Measurements from ENCODE around the gene ZNF860. TPM values are rescaled to one million over a fixed set of nuclear protein-coding genes. Genes with fewer than 3 reads are reported as not detected.

Gene ZNF860
- polyA plus RNA-seq, 1 of the 3 experiments (the other 2 are of a cell fraction): not detected

DNA sequence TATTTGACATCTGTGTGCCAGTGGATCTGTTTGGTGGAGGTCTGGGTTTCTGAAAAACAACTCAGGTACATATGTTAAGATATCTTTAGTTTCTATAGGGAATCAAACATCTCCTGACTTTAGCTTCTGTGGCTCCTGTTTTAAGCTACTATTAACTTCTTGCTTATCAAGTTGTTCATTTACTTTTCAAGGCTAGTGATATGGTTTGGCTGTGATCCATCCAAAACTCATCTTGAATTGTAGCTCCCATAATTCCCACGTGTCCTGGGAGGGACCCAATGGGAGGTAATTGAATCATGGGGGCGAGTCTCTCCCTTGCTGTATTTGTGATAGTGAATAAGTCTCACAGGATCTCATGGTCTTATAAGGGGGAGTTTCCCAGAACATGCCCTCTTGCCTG, 41.4 kb downstream of the ZNF860 start:
- CTCF ChIA-PET: interaction anchor here (1.9 kb wide), 1 partner anchor 122 kb away, joined by 18 read pairs; no protein-coding TSS in a partner anchor
- H3K4me1 ChIP-seq (ENCODE audit: control insufficient read depth in 1 of 2, insufficient read depth in 2 of 2, low read depth in 1 of 2, low read length in 1 of 2): no peaks in the 10 kb centered on the region
- no peak overlapping the region for H3K4me3 ChIP-seq (ENCODE audit: low read depth in 2 of 2, low read length in 1 of 2)
- H3K27me3 ChIP-seq (ENCODE audit: insufficient read depth): no peaks in the 10 kb centered on the region
- no peak overlapping the region for H2AFZ ChIP-seq (ENCODE audit: low read depth)
- no peaks in the 10 kb centered on the region for H3K9me3 ChIP-seq
- H3K4me2 ChIP-seq: no peak overlapping the region
- no peak overlapping the region for H3K9ac ChIP-seq
- no peaks in the 10 kb centered on the region for H4K20me1 ChIP-seq (ENCODE audit: insufficient read depth)
- H3K79me2 ChIP-seq (ENCODE audit: insufficient read depth): no peaks in the 10 kb centered on the region
- WGBS (ENCODE audit: low lambda C conversion rate): 22% methylated on average over 2 of the region's 2 CpGs
- H3F3A ChIP-seq (replicated peaks; ENCODE audit: insufficient read depth): no peaks in the 10 kb centered on the region
- H3K36me3 ChIP-seq (replicated peaks in 1 of 2; ENCODE audit: control insufficient read depth in 1 of 2, insufficient read depth in 2 of 2, low read length in 1 of 2): no peaks in the 10 kb centered on the region
- POLR2A ChIA-PET: no interaction called here
- no peak for DNase-seq
- H3K27ac ChIP-seq (ENCODE audit: low read depth in 2 of 2, low read length in 1 of 2): no peak overlapping the region
- TF ChIP-seq FOXM1 (IDR thresholded peaks at IDR 0.05; ENCODE audit: low read depth) (no peak), NRF1 (IDR thresholded peaks at IDR 0.05; ENCODE audit: low read depth, low read length) (no peak)
- H3K9me2 ChIP-seq: no peaks in the 10 kb centered on the region

DNA sequence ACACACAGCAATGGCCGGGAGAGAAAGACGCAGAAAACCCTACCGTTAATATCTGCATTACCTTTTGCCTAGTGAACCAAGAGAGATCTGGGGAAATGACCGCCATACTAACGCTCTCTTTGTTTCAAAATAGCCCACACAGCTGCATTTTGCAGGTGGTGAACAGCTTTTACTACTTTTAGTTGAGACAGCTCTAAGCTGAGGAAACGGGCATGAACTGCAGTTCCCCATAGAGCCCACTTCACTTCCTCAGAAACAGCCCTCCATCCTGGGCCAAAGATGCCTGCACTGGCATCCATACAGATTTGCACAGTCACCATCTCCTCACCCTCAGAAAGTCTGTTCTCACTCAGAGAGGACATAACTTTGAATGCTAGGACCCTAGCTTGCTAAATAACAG, 45.0 kb downstream of the ZNF860 start:
- no peak overlapping the region for H2AFZ ChIP-seq (ENCODE audit: low read depth)
- H3K36me3 ChIP-seq (replicated peaks in 1 of 2; ENCODE audit: control insufficient read depth in 1 of 2, insufficient read depth in 2 of 2, low read length in 1 of 2): no peaks in the 10 kb centered on the region
- H3K27ac ChIP-seq (ENCODE audit: low read depth in 2 of 2, low read length in 1 of 2): no peak overlapping the region
- ChIA-PET CTCF (interaction anchor here (0.8 to 2.3 kb wide), 2 partner anchors 110 to 118 kb away, joined by 3 to 13 read pairs; no protein-coding TSS in a partner anchor), POLR2A (no interaction called here)
- H3F3A ChIP-seq (replicated peaks; ENCODE audit: insufficient read depth): no peaks in the 10 kb centered on the region
- 59% methylated on average over 6 of the region's 6 CpGs for WGBS (ENCODE audit: low lambda C conversion rate)
- H4K20me1 ChIP-seq (ENCODE audit: insufficient read depth): no peaks in the 10 kb centered on the region
- no peaks in the 10 kb centered on the region for H3K4me1 ChIP-seq (ENCODE audit: control insufficient read depth in 1 of 2, insufficient read depth in 2 of 2, low read depth in 1 of 2, low read length in 1 of 2)
- no peaks in the 10 kb centered on the region for H3K9me3 ChIP-seq
- no peaks in the 10 kb centered on the region for H3K27me3 ChIP-seq (ENCODE audit: insufficient read depth)
- no peaks in the 10 kb centered on the region for H3K79me2 ChIP-seq (ENCODE audit: insufficient read depth)
- H3K4me3 ChIP-seq (ENCODE audit: low read depth in 2 of 2, low read length in 1 of 2): no peak overlapping the region
- TF ChIP-seq, protein P1, sequence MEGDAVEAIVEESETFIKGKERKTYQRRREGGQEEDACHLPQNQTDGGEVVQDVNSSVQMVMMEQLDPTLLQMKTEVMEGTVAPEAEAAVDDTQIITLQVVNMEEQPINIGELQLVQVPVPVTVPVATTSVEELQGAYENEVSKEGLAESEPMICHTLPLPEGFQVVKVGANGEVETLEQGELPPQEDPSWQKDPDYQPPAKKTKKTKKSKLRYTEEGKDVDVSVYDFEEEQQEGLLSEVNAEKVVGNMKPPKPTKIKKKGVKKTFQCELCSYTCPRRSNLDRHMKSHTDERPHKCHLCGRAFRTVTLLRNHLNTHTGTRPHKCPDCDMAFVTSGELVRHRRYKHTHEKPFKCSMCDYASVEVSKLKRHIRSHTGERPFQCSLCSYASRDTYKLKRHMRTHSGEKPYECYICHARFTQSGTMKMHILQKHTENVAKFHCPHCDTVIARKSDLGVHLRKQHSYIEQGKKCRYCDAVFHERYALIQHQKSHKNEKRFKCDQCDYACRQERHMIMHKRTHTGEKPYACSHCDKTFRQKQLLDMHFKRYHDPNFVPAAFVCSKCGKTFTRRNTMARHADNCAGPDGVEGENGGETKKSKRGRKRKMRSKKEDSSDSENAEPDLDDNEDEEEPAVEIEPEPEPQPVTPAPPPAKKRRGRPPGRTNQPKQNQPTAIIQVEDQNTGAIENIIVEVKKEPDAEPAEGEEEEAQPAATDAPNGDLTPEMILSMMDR (IDR thresholded peaks at IDR 0.05): no peak
- TF ChIP-seq GATA2 (CRISPR knock-in tag; IDR thresholded peaks at IDR 0.05): no peak
- no peak for TF ChIP-seq TAF1 (IDR thresholded peaks at IDR 0.05; ENCODE audit: borderline replicate concordance, low read depth, low read length)
- TF ChIP-seq, protein P2, sequence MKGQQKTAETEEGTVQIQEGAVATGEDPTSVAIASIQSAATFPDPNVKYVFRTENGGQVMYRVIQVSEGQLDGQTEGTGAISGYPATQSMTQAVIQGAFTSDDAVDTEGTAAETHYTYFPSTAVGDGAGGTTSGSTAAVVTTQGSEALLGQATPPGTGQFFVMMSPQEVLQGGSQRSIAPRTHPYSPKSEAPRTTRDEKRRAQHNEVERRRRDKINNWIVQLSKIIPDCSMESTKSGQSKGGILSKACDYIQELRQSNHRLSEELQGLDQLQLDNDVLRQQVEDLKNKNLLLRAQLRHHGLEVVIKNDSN (IDR thresholded peaks at IDR 0.05; ENCODE audit: borderline replicate concordance, low read depth): no peak
- no peak for TF ChIP-seq JUND (IDR thresholded peaks at IDR 0.05)
- TF ChIP-seq EZH2phosphoT487 (IDR thresholded peaks at IDR 0.05; ENCODE audit: borderline replicate concordance, low read depth): no peak
- no peak for TF ChIP-seq FOXM1 (IDR thresholded peaks at IDR 0.05; ENCODE audit: low read depth)
- TF ChIP-seq, protein P3, sequence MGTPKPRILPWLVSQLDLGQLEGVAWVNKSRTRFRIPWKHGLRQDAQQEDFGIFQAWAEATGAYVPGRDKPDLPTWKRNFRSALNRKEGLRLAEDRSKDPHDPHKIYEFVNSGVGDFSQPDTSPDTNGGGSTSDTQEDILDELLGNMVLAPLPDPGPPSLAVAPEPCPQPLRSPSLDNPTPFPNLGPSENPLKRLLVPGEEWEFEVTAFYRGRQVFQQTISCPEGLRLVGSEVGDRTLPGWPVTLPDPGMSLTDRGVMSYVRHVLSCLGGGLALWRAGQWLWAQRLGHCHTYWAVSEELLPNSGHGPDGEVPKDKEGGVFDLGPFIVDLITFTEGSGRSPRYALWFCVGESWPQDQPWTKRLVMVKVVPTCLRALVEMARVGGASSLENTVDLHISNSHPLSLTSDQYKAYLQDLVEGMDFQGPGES (IDR thresholded peaks at IDR 0.05; ENCODE audit: low read depth, low read length): no peak
- no peaks in the 10 kb centered on the region for H3K9me2 ChIP-seq
- DNase-seq: no peak
- no peak overlapping the region for H3K9ac ChIP-seq
- H3K4me2 ChIP-seq: no peak overlapping the region
